CD1c-positive myeloid dendritic cell (primary cell): ENCODE results near the gene CD160.
A peak's percentile ranks its signal among the peaks of the same experiment; 100 is the strongest.
"Not testable (repeated sequence)": the region's sequence is repeated elsewhere in the genome, so short reads cannot be mapped to it uniquely, and the experiment has no call there.

Experiments used
- DNase-seq: peaks from one replicate; pipeline ENCODE4 v3.0.0-alpha.2; 2016; ENCODE audit errors: extremely low spot score

The CD160 gene

GRCh38 chr1:145719230-145720079 lies at the start of gene CD160:
TSS of gene CD160 (plus strand) at chr1:145719499. CDS start at chr1:145728328, 8,829 bp downstream.
- no peak for DNase-seq

- DNase-seq = not testable (repeated sequence)
These were observed 48.1 kb upstream of the CD160 start for GRCh38 chr1:145670995-145671745.

- DNase-seq = not testable (repeated sequence)
These were observed 46.1 kb upstream of the CD160 start for GRCh38 chr1:145673217-145673616.

GRCh38 chr1:145684858-145685257 lies 34.4 kb upstream of the CD160 start:
- DNase-seq = not testable (repeated sequence)

- not testable (repeated sequence) for DNase-seq
These were observed 33.2 kb upstream of the CD160 start for GRCh38 chr1:145686078-145686477.

GRCh38 chr1:145688328-145688727 lies 31.0 kb upstream of the CD160 start:
- DNase-seq = no peak

- DNase-seq = no peak
These were observed 30.4 kb upstream of the CD160 start for GRCh38 chr1:145688924-145689323.

GRCh38 chr1:145689922-145690321 lies 29.4 kb upstream of the CD160 start:
- no peak for DNase-seq

- DNase-seq = no peak
These were observed 28.4 kb upstream of the CD160 start for GRCh38 chr1:145690587-145691558.

GRCh38 chr1:145692785-145693443 lies 26.4 kb upstream of the CD160 start:
- no peak for DNase-seq

GRCh38 chr1:145695821-145696629 lies 23.3 kb upstream of the CD160 start:
- peak; percentile 7 for DNase-seq

GRCh38 chr1:145696630-145696960 lies 22.7 kb upstream of the CD160 start:
- no peak for DNase-seq

- no peak for DNase-seq
These were observed 17.9 kb upstream of the CD160 start for GRCh38 chr1:145701306-145701862.

- no peak for DNase-seq
These were observed 17.2 kb upstream of the CD160 start for GRCh38 chr1:145702052-145702451.

GRCh38 chr1:145702826-145703225 lies 16.5 kb upstream of the CD160 start:
- no peak for DNase-seq

- no peak for DNase-seq
These were observed 13.7 kb upstream of the CD160 start for GRCh38 chr1:145705622-145706021.

- no peak for DNase-seq
These were observed 13.1 kb upstream of the CD160 start for GRCh38 chr1:145706086-145706664.

- DNase-seq = no peak
These were observed 12.0 kb upstream of the CD160 start, which contains the start of gene PDZK1 for GRCh38 chr1:145707183-145707867. TSS of gene PDZK1 (minus strand) at chr1:145707368. CDS start at chr1:145688021, 19,347 bp downstream.

GRCh38 chr1:145708063-145708462 lies 11.2 kb upstream of the CD160 start:
- no peak for DNase-seq
